HepG2 (cell line): ENCODE data around the gene CD7. TPM values are rescaled to one million over a fixed set of nuclear protein-coding genes. Genes with fewer than 3 reads are reported as not detected.

Source experiments
- AHDC1 ChIP-seq: sonication (generic); formaldehyde crosslinking; IDR thresholded peaks from 2 replicates; pipeline ENCODE4 v1.5.1; 2020; ENCODE audit warnings: mild to moderate bottlenecking, missing genetic modification reagents, borderline replicate concordance
- ERF ChIP-seq: IDR thresholded peaks from 2 replicates; pipeline ENCODE4 v1.6.1; 2018; ENCODE audit warnings: missing biosample characterization, missing genetic modification reagents
- JUN ChIP-seq: sonication (generic); formaldehyde crosslinking; IDR thresholded peaks from 2 replicates; pipeline ENCODE4 v1.4.0; 2020; ENCODE audit warnings: mild to moderate bottlenecking, missing genetic modification reagents
- JUND ChIP-seq: sonication (generic); formaldehyde crosslinking; IDR thresholded peaks from 2 replicates; pipeline ENCODE4 v1.8.0; 2022; ENCODE audit warnings: mild to moderate bottlenecking, missing genetic modification reagents
- NAIF1 ChIP-seq: sonication (generic); formaldehyde crosslinking; IDR thresholded peaks from 2 replicates; pipeline ENCODE4 v1.5.0; 2020; ENCODE audit warnings: mild to moderate bottlenecking, missing genetic modification reagents, borderline replicate concordance
- NR1H2 ChIP-seq: sonication (generic); formaldehyde crosslinking; IDR thresholded peaks from 2 replicates; pipeline ENCODE4 v1.8.1; 2022; ENCODE audit warnings: low read depth, missing genetic modification reagents, borderline replicate concordance
- SAP130 ChIP-seq: IDR thresholded peaks from 2 replicates; pipeline ENCODE4 v1.6.1; 2016; ENCODE audit warnings: low read depth
- TP53 ChIP-seq: sonication (generic); formaldehyde crosslinking; conservative IDR thresholded peaks from 2 replicates; pipeline ENCODE4 v1.4.0; 2020; ENCODE audit warnings: missing genetic modification reagents
- ZNF274 ChIP-seq: sonication (generic); formaldehyde crosslinking; IDR thresholded peaks from 2 replicates; pipeline ENCODE4 v1.5.1; 2020; ENCODE audit warnings: mild to moderate bottlenecking, missing genetic modification reagents
- ZNF280B ChIP-seq: sonication (generic); formaldehyde crosslinking; IDR thresholded peaks from 2 replicates; pipeline ENCODE4 v1.5.0; 2020; ENCODE audit warnings: missing genetic modification reagents, mild to moderate bottlenecking, borderline replicate concordance
- ZNF34 ChIP-seq: sonication (generic); formaldehyde crosslinking; IDR thresholded peaks from 2 replicates; pipeline ENCODE4 v1.4.0; 2020; ENCODE audit warnings: mild to moderate bottlenecking, missing genetic modification reagents, borderline replicate concordance
- ZNF451 ChIP-seq: sonication (generic); formaldehyde crosslinking; IDR thresholded peaks from 2 replicates; pipeline ENCODE4 v1.5.0; 2020; ENCODE audit warnings: mild to moderate bottlenecking, missing genetic modification reagents
- ZNF501 ChIP-seq: sonication (generic); formaldehyde crosslinking; IDR thresholded peaks from 2 replicates; pipeline ENCODE4 v1.5.1; 2020; ENCODE audit warnings: mild to moderate bottlenecking, moderate library complexity, missing genetic modification reagents
- ZNF530 ChIP-seq: sonication (generic); formaldehyde crosslinking; IDR thresholded peaks from 2 replicates; pipeline ENCODE4 v1.5.0; 2020; ENCODE audit warnings: low read depth, mild to moderate bottlenecking, missing genetic modification reagents
- ZNF615 ChIP-seq: sonication (generic); formaldehyde crosslinking; IDR thresholded peaks from 2 replicates; pipeline ENCODE4 v1.5.0; 2020; ENCODE audit warnings: mild to moderate bottlenecking, missing genetic modification reagents, borderline replicate concordance
- ZNF749 ChIP-seq: sonication (generic); formaldehyde crosslinking; IDR thresholded peaks from 2 replicates; pipeline ENCODE4 v1.8.0; 2022; ENCODE audit warnings: mild to moderate bottlenecking, missing genetic modification reagents, moderate library complexity, borderline replicate concordance
- ZNF780A ChIP-seq: sonication (generic); formaldehyde crosslinking; IDR thresholded peaks from 2 replicates; pipeline ENCODE4 v1.8.0; 2022; ENCODE audit warnings: mild to moderate bottlenecking, missing genetic modification reagents, moderate library complexity
- polyA plus RNA-seq, 8 experiments: library from polyadenylated mRNA; depleted of rRNA in 3 of 8; stranded (reverse) in 7 of 8; unstranded in 1 of 8; fragments of >200 nt; fragmentation: Illumina TruSeq in 4 of 8; extraction: Trizol in 4 of 8; gene quantifications; 2 replicates each; pipeline versions ENCODE4 v1.2.1 to v1.2.3, GENCODE V29; 2011 to 2016; ENCODE audit warnings: low read depth in 4 of 8, missing spikeins in 1 of 8, mixed read lengths in 1 of 8; ENCODE audit not compliant: insufficient read depth in 1 of 8
- total RNA-seq, 5 experiments: library from RNA; depleted of rRNA; stranded (reverse); fragments of >200 nt; fragmentation: Illumina TruSeq; extraction: Trizol; gene quantifications; 2 replicates each; pipeline ENCODE4 v1.2.3, GENCODE V29; 2016; ENCODE audit warnings: low read depth in 1 of 5

Gene CD7
- total and polyA plus RNA-seq, 2 of the 13 experiments (the other 11 are each of a cell fraction or from before 2014, with no cell fraction given) = 67.6 to 76.4 TPM

- TF ChIP-seq JUN (CRISPR knock-in tag) (peak; percentile 83), NR1H2 (peak; percentile 78; the same call in 1 of the 2 replicates), NAIF1 (peak; percentile 87; the same call in 1 of the 2 replicates), SAP130 (CRISPR knock-in tag) (peak; percentile 90), ZNF280B (CRISPR knock-in tag) (no peak; the same call in 1 of the 2 replicates), ZNF530 (CRISPR knock-in tag) (no peak), ZNF780A (no peak), ZNF34 (CRISPR knock-in tag) (0 out of 2 replicates have a peak, but pooled peaks have one; percentile 78), ZNF501 (CRISPR knock-in tag) (peak; percentile 91), ZNF615 (CRISPR knock-in tag) (peak; percentile 90), ZNF749 (CRISPR knock-in tag) (peak; percentile 91; the same call in 1 of the 2 replicates), ZNF451 (CRISPR knock-in tag) (peak; percentile 79), JUND (CRISPR knock-in tag) (peak; percentile 80), TP53 (CRISPR knock-in tag) (no peak), ERF (CRISPR knock-in tag) (peak; percentile 91), AHDC1 (CRISPR knock-in tag) (0 out of 2 replicates have a peak, but pooled peaks have one; percentile 24), ZNF274 (CRISPR knock-in tag) (0 out of 2 replicates have a peak, but pooled peaks have one; percentile 68)
Observed at GRCh38 chr17:82273327-82274133, 43.9 kb downstream of the CD7 start, which contains the start of gene CSNK1D (continued).
